Esophagus squamous epithelium (tissue), 4 donors: ENCODE results near the gene TMCO1.
A peak's percentile ranks its signal among the peaks of the same experiment; 100 is the strongest.

Source experiments
- CTCF ChIP-seq, 6 experiments: fragments of 450-650 bp in 4 of 6; fragments of 200-600 bp in 2 of 6; sonication (generic) in 2 of 6; IDR thresholded peaks; one replicate each; pipeline ENCODE4 v1.5.1; 2016 to 2019; ENCODE audit warnings: antibody characterized with exemption in 6 of 6, mild to moderate bottlenecking in 4 of 6, moderate library complexity in 4 of 6
- POLR2A ChIP-seq, 4 donors: fragments of 450-650 bp; IDR thresholded peaks; one replicate each; pipeline ENCODE4 v1.6.1; 2017; ENCODE audit warnings: antibody characterized with exemption in 4 of 4, mild to moderate bottlenecking in 4 of 4, moderate library complexity in 3 of 4

GRCh38 chr1:165768513-165769394, at the start of gene TMCO1:
- TF ChIP-seq CTCF (IDR thresholded peaks at IDR 0.05): peak in 5 of 6 experiments; percentile 0 to 40 (median 31)
- TF ChIP-seq POLR2A (IDR thresholded peaks at IDR 0.05): peak in 2 of 4 donors; percentile 48 to 66
